A549 (cell line): ENCODE results near the gene SRSF4. TPM values are rescaled to one million over a fixed set of nuclear protein-coding genes. Genes with fewer than 3 reads are reported as not detected.

Source experiments
- ATAC-seq, 2 experiments: fragments of 200-7000 bp in 1 of 2; fragments of >200 bp in 1 of 2; cut with Nextera tagmentation in 1 of 2; cut with Tn5 transposase in 1 of 2; 3 replicates each; pipeline versions ENCODE4 v1.8.0 to v1.9.1; 2018 to 2020; ENCODE audit warnings: mild to moderate bottlenecking in 1 of 2, moderate library complexity in 1 of 2
- CTCF ChIA-PET: fragments of 300-600 bp; sonication (Branson Sonifier 250); formaldehyde crosslinking; extraction: SDS; loops from one replicate; lab custom pipeline; 2021; ENCODE audit warnings: antibody characterized with exemption, inconsistent platforms; lab: Yijun Ruan, JAX
- POLR2A ChIA-PET: fragments of 350-600 bp; formaldehyde crosslinking; extraction: SDS; loops from one replicate; lab custom pipeline; 2021; ENCODE audit warnings: antibody characterized with exemption, inconsistent platforms; lab: Yijun Ruan, JAX
- DNase-seq, 2 experiments: peaks; one replicate each; pipeline versions ENCODE4 v3.0.0 to v3.0.0-alpha.2; 2011 to 2016; ENCODE audit warnings: low read depth in 1 of 2, low spot score in 1 of 2
- FAIRE-seq: peaks from 2 replicates; lab custom pipeline; 2011; peaks lifted over from hg19 to GRCh38; lab: Jason Lieb, UNC
- H3K27ac ChIP-seq, 2 experiments: fragments of >200 bp; sonication (Bioruptor Twin); formaldehyde crosslinking; 3 replicates each; pipeline ENCODE4 v1.5.1; 2016 to 2017
- H3K4me1 ChIP-seq: fragments of >200 bp; sonication (Bioruptor Twin); formaldehyde crosslinking; 3 replicates; pipeline ENCODE4 v1.6.1; 2016
- H3K4me2 ChIP-seq: fragments of >200 bp; sonication (Bioruptor Twin); formaldehyde crosslinking; 3 replicates; pipeline ENCODE4 v1.6.1; 2016
- H3K4me3 ChIP-seq: fragments of >200 bp; sonication (Bioruptor Twin); formaldehyde crosslinking; 3 replicates; pipeline ENCODE4 v1.5.1; 2016
- H3K9me3 ChIP-seq: fragments of >200 bp; sonication (Bioruptor Twin); formaldehyde crosslinking; 3 replicates; pipeline ENCODE4 v1.6.1; 2016
- CEBPB ChIP-seq, 2 experiments: fragments of >200 bp in 1 of 2; sonication (Bioruptor Twin) in 1 of 2; formaldehyde crosslinking in 1 of 2; IDR thresholded peaks; 2 replicates each; pipeline ENCODE4 v1.6.1; 2012 to 2016
- CHD2 ChIP-seq: fragments of 150-350 bp; IDR thresholded peaks from 2 replicates; pipeline ENCODE4 v1.6.1; 2014; ENCODE audit warnings: low read length; ENCODE audit not compliant: partially characterized antibody
- CHD4 ChIP-seq: fragments of 200-600 bp; sonication (generic); IDR thresholded peaks from 2 replicates; pipeline ENCODE4 v1.6.1; 2016; ENCODE audit warnings: antibody characterized with exemption, mild to moderate bottlenecking, borderline replicate concordance
- EP300 ChIP-seq, 2 experiments: fragments of >200 bp; sonication (Bioruptor Twin); formaldehyde crosslinking; IDR thresholded peaks; 2 replicates in 1 of 2; 3 replicates in 1 of 2; pipeline ENCODE4 v1.6.1; 2016 to 2017
- FOSL2 ChIP-seq, 2 experiments: fragments of 450-650 bp in 1 of 2; fragments of >200 bp in 1 of 2; sonication (Bioruptor Twin) in 1 of 2; formaldehyde crosslinking; IDR thresholded peaks; 2 replicates each; pipeline versions ENCODE4 v1.5.0 to v1.6.1; 2016 to 2020; ENCODE audit warnings: mild to moderate bottlenecking in 1 of 2, moderate library complexity in 1 of 2
- FOXS1 ChIP-seq: fragments of 250-450 bp; sonication (Bioruptor Pico); IDR thresholded peaks from 2 replicates; pipeline ENCODE4 v1.5.0; 2020; ENCODE audit warnings: mild to moderate bottlenecking, moderate library complexity
- HEYL ChIP-seq: fragments of 250-450 bp; sonication (Bioruptor Pico); IDR thresholded peaks from 2 replicates; pipeline ENCODE4 v1.8.0; 2021; ENCODE audit warnings: mild to moderate bottlenecking, moderate library complexity
- HOXA7 ChIP-seq: fragments of 250-450 bp; sonication (Bioruptor Pico); IDR thresholded peaks from 2 replicates; pipeline ENCODE4 v1.5.0; 2020; ENCODE audit warnings: mild to moderate bottlenecking, moderate library complexity
- HOXB5 ChIP-seq: fragments of 250-450 bp; sonication (Bioruptor Pico); IDR thresholded peaks from 2 replicates; pipeline ENCODE4 v1.5.0; 2020; ENCODE audit warnings: mild to moderate bottlenecking, moderate library complexity
- JUNB ChIP-seq: fragments of >200 bp; sonication (Bioruptor Twin); formaldehyde crosslinking; IDR thresholded peaks from 2 replicates; pipeline ENCODE4 v1.6.1; 2016
- KDM1A ChIP-seq: fragments of 200-600 bp; sonication (generic); IDR thresholded peaks from 2 replicates; pipeline ENCODE4 v1.6.1; 2016; ENCODE audit warnings: low read depth, mild to moderate bottlenecking
- KDM5A ChIP-seq: fragments of 200-600 bp; sonication (generic); IDR thresholded peaks from 2 replicates; pipeline ENCODE4 v1.6.1; 2016; ENCODE audit warnings: antibody characterized with exemption, mild to moderate bottlenecking
- MAFK ChIP-seq: fragments of 450-650 bp; IDR thresholded peaks from 2 replicates; pipeline ENCODE4 v1.6.1; 2014; ENCODE audit not compliant: partially characterized antibody
- MYC ChIP-seq: IDR thresholded peaks from 2 replicates; pipeline ENCODE4 v1.6.1; 2012; ENCODE audit warnings: mild to moderate bottlenecking, inconsistent platforms, low read length, improper control_type of control experiment, borderline replicate concordance
- NFE2L2 ChIP-seq: fragments of 150-350 bp; conservative IDR thresholded peaks from 2 replicates; pipeline ENCODE4 v1.6.1; 2014; ENCODE audit warnings: low read length
- NPAS2 ChIP-seq: fragments of 250-450 bp; sonication (Bioruptor Pico); IDR thresholded peaks from 2 replicates; pipeline ENCODE4 v1.8.0; 2022; ENCODE audit warnings: mild to moderate bottlenecking, moderate library complexity, borderline replicate concordance
- NR3C1 ChIP-seq: fragments of >200 bp; sonication (Bioruptor Twin); formaldehyde crosslinking; IDR thresholded peaks from 3 replicates; pipeline ENCODE4 v1.6.1; 2017
- POLR2AphosphoS2 ChIP-seq: conservative IDR thresholded peaks from 2 replicates; pipeline ENCODE4 v1.6.1; 2012; ENCODE audit warnings: low read length, improper control_type of control experiment, inconsistent platforms
- SREBF2 ChIP-seq: fragments of 450-650 bp; IDR thresholded peaks from 2 replicates; pipeline ENCODE4 v1.6.1; 2014; ENCODE audit warnings: mild to moderate bottlenecking, moderate library complexity
- ZSCAN20 ChIP-seq: fragments of 250-450 bp; sonication (Bioruptor Pico); IDR thresholded peaks from 2 replicates; pipeline ENCODE4 v1.8.0; 2022; ENCODE audit warnings: mild to moderate bottlenecking, moderate library complexity
- WGBS: methylation state at CpG from one replicate; pipeline ENCODE4 v1.1.6; 2017; ENCODE audit errors: missing lambda C conversion rate; 5-methylcytosine and 5-hydroxymethylcytosine counted together
- polyA plus RNA-seq, 4 experiments: library from polyadenylated mRNA; depleted of rRNA in 3 of 4; stranded (reverse); fragments of >200 nt; fragmentation: RNase III in 1 of 4; extraction: RNeasy Plus Mini Kit Qiagen cat#74134 plus additional on column Dnase treatment in 1 of 4; gene quantifications; 2 replicates in 3 of 4; 3 replicates in 1 of 4; pipeline ENCODE4 v1.2.3, GENCODE V29; 2011 to 2017
- TF ChIP-seq, protein P1 (sequence below): fragments of >200 bp; sonication (Bioruptor Twin); formaldehyde crosslinking; IDR thresholded peaks from 2 replicates; pipeline ENCODE4 v1.6.1; 2016
- TF ChIP-seq, protein P2 (sequence below): fragments of 150-350 bp; IDR thresholded peaks from 2 replicates; pipeline ENCODE4 v1.6.1; 2014; ENCODE audit warnings: low read depth, mild to moderate bottlenecking, low read length
- TF ChIP-seq, protein P3 (sequence below): fragments of >200 bp; sonication (Bioruptor Twin); formaldehyde crosslinking; IDR thresholded peaks from 3 replicates; pipeline ENCODE4 v1.5.1; 2016
- TF ChIP-seq, protein P4 (sequence below): fragments of 200-600 bp; sonication (generic); IDR thresholded peaks from 2 replicates; pipeline ENCODE4 v1.6.1; 2016; ENCODE audit warnings: antibody characterized with exemption, mild to moderate bottlenecking, moderate library complexity

The SRSF4 gene
- polyA plus RNA-seq, 2 of the 4 experiments (the other 2 are of a cell fraction): 45.6 to 64.5 TPM

DNA sequence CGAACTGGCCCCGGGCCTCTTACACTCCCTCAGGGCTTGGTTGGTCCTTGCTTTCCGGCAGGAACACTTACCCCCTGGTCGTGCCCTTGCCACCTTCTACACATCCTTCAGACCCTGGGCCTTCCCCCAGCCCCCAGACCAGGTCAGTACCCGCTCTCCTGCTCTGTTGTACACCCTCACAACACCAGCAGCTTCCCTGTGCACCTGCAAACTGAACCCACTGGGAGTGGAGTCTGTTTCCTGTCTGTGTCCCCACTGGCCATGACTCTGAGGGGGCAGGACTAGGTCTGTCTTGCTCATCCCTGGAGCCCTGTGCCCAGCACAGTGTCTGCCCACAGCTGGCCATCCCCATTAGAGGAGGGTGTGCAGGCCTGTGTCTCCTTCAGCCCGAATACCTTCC, 55.9 kb downstream of the SRSF4 start:
- H3K4me2 ChIP-seq: no peak overlapping the region
- H3K4me1 ChIP-seq: no peaks in the 10 kb centered on the region
- ChIA-PET POLR2A (no interaction called here), CTCF (interaction anchor here (0.5 to 1.3 kb wide), 3 partner anchors 9 to 18 kb away, joined by 3 to 4 read pairs (median 3); no protein-coding TSS in a partner anchor)
- H3K4me3 ChIP-seq: no peak overlapping the region
- no peak for FAIRE-seq
- H3K27ac ChIP-seq: peak overlapping the region in 1 of 2 experiments; percentile 13; a peak in 1 of 6 replicates
- DNase-seq: no peak
- no peak for TF ChIP-seq JUNB
- TF ChIP-seq, protein P1, sequence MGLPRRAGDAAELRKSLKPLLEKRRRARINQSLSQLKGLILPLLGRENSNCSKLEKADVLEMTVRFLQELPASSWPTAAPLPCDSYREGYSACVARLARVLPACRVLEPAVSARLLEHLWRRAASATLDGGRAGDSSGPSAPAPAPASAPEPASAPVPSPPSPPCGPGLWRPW: no peak
- TF ChIP-seq, protein P2, sequence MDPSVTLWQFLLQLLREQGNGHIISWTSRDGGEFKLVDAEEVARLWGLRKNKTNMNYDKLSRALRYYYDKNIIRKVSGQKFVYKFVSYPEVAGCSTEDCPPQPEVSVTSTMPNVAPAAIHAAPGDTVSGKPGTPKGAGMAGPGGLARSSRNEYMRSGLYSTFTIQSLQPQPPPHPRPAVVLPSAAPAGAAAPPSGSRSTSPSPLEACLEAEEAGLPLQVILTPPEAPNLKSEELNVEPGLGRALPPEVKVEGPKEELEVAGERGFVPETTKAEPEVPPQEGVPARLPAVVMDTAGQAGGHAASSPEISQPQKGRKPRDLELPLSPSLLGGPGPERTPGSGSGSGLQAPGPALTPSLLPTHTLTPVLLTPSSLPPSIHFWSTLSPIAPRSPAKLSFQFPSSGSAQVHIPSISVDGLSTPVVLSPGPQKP: no peak
- no peak for TF ChIP-seq CHD2
- TF ChIP-seq NPAS2 (CRISPR knock-in tag): no peak
- no peak for TF ChIP-seq KDM1A
- no peak for TF ChIP-seq HOXA7 (CRISPR knock-in tag)
- TF ChIP-seq HEYL (CRISPR knock-in tag): no peak
- TF ChIP-seq EP300 (IDR thresholded peaks at IDR 0.05): no peak
- no peak for TF ChIP-seq POLR2AphosphoS2
- TF ChIP-seq FOXS1 (CRISPR knock-in tag): no peak
- TF ChIP-seq, protein P3, sequence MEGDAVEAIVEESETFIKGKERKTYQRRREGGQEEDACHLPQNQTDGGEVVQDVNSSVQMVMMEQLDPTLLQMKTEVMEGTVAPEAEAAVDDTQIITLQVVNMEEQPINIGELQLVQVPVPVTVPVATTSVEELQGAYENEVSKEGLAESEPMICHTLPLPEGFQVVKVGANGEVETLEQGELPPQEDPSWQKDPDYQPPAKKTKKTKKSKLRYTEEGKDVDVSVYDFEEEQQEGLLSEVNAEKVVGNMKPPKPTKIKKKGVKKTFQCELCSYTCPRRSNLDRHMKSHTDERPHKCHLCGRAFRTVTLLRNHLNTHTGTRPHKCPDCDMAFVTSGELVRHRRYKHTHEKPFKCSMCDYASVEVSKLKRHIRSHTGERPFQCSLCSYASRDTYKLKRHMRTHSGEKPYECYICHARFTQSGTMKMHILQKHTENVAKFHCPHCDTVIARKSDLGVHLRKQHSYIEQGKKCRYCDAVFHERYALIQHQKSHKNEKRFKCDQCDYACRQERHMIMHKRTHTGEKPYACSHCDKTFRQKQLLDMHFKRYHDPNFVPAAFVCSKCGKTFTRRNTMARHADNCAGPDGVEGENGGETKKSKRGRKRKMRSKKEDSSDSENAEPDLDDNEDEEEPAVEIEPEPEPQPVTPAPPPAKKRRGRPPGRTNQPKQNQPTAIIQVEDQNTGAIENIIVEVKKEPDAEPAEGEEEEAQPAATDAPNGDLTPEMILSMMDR: no peak
- TF ChIP-seq HOXB5 (CRISPR knock-in tag): no peak
- TF ChIP-seq CHD4: no peak
- no peak for TF ChIP-seq KDM5A
- no peak for TF ChIP-seq ZSCAN20 (CRISPR knock-in tag)
- TF ChIP-seq FOSL2 (IDR thresholded peaks at IDR 0.05): no peak
- no peak for TF ChIP-seq FOSL2 (CRISPR knock-in tag; IDR thresholded peaks at IDR 0.05)
- TF ChIP-seq CEBPB (IDR thresholded peaks at IDR 0.05): no peak
- TF ChIP-seq, protein P4, sequence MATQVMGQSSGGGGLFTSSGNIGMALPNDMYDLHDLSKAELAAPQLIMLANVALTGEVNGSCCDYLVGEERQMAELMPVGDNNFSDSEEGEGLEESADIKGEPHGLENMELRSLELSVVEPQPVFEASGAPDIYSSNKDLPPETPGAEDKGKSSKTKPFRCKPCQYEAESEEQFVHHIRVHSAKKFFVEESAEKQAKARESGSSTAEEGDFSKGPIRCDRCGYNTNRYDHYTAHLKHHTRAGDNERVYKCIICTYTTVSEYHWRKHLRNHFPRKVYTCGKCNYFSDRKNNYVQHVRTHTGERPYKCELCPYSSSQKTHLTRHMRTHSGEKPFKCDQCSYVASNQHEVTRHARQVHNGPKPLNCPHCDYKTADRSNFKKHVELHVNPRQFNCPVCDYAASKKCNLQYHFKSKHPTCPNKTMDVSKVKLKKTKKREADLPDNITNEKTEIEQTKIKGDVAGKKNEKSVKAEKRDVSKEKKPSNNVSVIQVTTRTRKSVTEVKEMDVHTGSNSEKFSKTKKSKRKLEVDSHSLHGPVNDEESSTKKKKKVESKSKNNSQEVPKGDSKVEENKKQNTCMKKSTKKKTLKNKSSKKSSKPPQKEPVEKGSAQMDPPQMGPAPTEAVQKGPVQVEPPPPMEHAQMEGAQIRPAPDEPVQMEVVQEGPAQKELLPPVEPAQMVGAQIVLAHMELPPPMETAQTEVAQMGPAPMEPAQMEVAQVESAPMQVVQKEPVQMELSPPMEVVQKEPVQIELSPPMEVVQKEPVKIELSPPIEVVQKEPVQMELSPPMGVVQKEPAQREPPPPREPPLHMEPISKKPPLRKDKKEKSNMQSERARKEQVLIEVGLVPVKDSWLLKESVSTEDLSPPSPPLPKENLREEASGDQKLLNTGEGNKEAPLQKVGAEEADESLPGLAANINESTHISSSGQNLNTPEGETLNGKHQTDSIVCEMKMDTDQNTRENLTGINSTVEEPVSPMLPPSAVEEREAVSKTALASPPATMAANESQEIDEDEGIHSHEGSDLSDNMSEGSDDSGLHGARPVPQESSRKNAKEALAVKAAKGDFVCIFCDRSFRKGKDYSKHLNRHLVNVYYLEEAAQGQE: no peak
- no peak for TF ChIP-seq MAFK
- no peak for ATAC-seq
- no peaks in the 10 kb centered on the region for H3K9me3 ChIP-seq
- 88% methylated on average over 6 of the region's 6 CpGs for WGBS

DNA sequence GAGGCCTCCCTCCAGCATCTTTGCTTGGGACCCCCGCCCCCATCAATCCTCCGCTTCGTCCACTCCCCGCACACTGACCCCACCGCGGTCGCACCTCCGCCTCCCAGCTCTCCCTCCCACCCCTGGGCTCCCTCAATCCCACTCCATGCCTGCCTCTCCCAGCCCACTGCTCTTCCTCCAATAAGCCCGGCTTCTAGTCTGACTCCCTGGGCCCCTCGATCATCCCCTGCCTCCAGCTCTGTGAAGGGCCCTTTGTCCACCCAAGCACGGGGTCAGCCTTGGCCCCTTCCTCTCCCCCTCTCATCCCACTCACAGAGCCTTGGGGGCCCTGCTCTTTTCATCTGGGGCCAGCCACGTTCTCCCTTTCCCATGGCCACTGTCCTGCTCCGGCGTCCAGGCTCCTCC, 56.5 kb downstream of the SRSF4 start:
- no peak for DNase-seq
- peak overlapping the region; percentile 83 for H3K4me3 ChIP-seq
- WGBS: 98% methylated on average over 6 of the region's 14 CpGs
- no peak for FAIRE-seq
- ChIA-PET CTCF (interaction anchor here (0.5 to 1.3 kb wide), 4 partner anchors 10 to 18 kb away, joined by 3 to 4 read pairs (median 4); no protein-coding TSS in a partner anchor), POLR2A (no interaction called here)
- peak overlapping the region; percentile 86 to 94; a peak in 5 of 6 replicates for H3K27ac ChIP-seq
- no peaks in the 10 kb centered on the region for H3K4me1 ChIP-seq
- ATAC-seq: no peak
- H3K4me2 ChIP-seq: peak overlapping the region; percentile 97
- no peaks in the 10 kb centered on the region for H3K9me3 ChIP-seq
- TF ChIP-seq NFE2L2 (no peak), FOXS1 (CRISPR knock-in tag) (no peak), SREBF2 (no peak), NR3C1 (no peak), MYC (no peak), KDM1A (no peak), HEYL (CRISPR knock-in tag) (no peak), CHD2 (no peak)
- TF ChIP-seq, protein P3: no peak
- TF ChIP-seq, protein P4: no peak
